WTC11 (cell line): ENCODE measurements around the gene GNB2. TPM values are rescaled to one million over a fixed set of nuclear protein-coding genes. Genes with fewer than 3 reads are reported as not detected.

ENCODE experiments used
- ATAC-seq: fragments of 200-7000 bp; cut with Tn5 transposase; 2 replicates; pipeline ENCODE4 v1.10.0; 2021; ENCODE audit warnings: mild to moderate bottlenecking, moderate library complexity
- CTCF ChIA-PET: fragments of 300-600 bp; sonication (Branson Sonifier 250); formaldehyde crosslinking; loops from one replicate; lab custom pipeline; 2021; ENCODE audit warnings: antibody characterized with exemption; lab: Charles Lee
- POLR2A ChIA-PET: fragments of 350-600 bp; sonication (Branson Sonifier 250); formaldehyde crosslinking; loops from one replicate; lab custom pipeline; 2021; ENCODE audit warnings: antibody characterized with exemption; lab: Charles Lee
- DNase-seq: peaks from one replicate; pipeline ENCODE4 v3.0.0; 2021; ENCODE audit warnings: low spot score
- H3K27ac Mint-ChIP-seq: 2 replicates; pipeline ENCODE4 v1.8.0; 2021; ENCODE audit warnings: mixed read lengths
- H3K27me3 Mint-ChIP-seq: 2 replicates; pipeline ENCODE4 v1.8.0; 2021; ENCODE audit warnings: low read depth, mild to moderate bottlenecking, moderate library complexity, mixed read lengths
- H3K36me3 Mint-ChIP-seq: 2 replicates; pipeline ENCODE4 v1.8.0; 2021; ENCODE audit warnings: mixed read lengths
- H3K4me1 Mint-ChIP-seq: 2 replicates; pipeline ENCODE4 v1.8.0; 2022; ENCODE audit warnings: mixed read lengths
- H3K4me3 Mint-ChIP-seq: 2 replicates; pipeline ENCODE4 v1.8.0; 2021; ENCODE audit warnings: mild to moderate bottlenecking, moderate library complexity, mixed read lengths
- H3K9me3 Mint-ChIP-seq: 2 replicates; pipeline ENCODE4 v1.8.0; 2021; ENCODE audit warnings: mixed read lengths
- ATF1 ChIP-seq: sonication (generic); formaldehyde crosslinking; IDR thresholded peaks from 2 replicates; pipeline ENCODE4 v1.8.1; 2023; ENCODE audit warnings: mild to moderate bottlenecking, moderate library complexity, missing genetic modification reagents
- ATF2 ChIP-seq: sonication (generic); formaldehyde crosslinking; IDR thresholded peaks from 2 replicates; pipeline ENCODE4 v1.8.1; 2022; ENCODE audit warnings: low read depth, missing genetic modification reagents, borderline replicate concordance
- ELF4 ChIP-seq: sonication (generic); formaldehyde crosslinking; IDR thresholded peaks from 2 replicates; pipeline ENCODE4 v1.8.1; 2022; ENCODE audit warnings: low read depth, mild to moderate bottlenecking, moderate library complexity, missing genetic modification reagents
- FOXP1 ChIP-seq: sonication (generic); formaldehyde crosslinking; IDR thresholded peaks from 2 replicates; pipeline ENCODE4 v1.8.0; 2022; ENCODE audit warnings: missing genetic modification reagents, mild to moderate bottlenecking, moderate library complexity, borderline replicate concordance
- HMGA2 ChIP-seq: fragments of 250-450 bp; sonication (Bioruptor Pico); IDR thresholded peaks from 2 replicates; pipeline ENCODE4 v1.4.0; 2021; ENCODE audit warnings: mild to moderate bottlenecking, moderate library complexity
- NR1H2 ChIP-seq: sonication (generic); formaldehyde crosslinking; IDR thresholded peaks from 2 replicates; pipeline ENCODE4 v1.9.0; 2021; ENCODE audit warnings: mild to moderate bottlenecking, moderate library complexity, missing genetic modification reagents
- PRRX2 ChIP-seq: fragments of 250-450 bp; sonication (Bioruptor Pico); IDR thresholded peaks from 2 replicates; pipeline ENCODE4 v1.8.0; 2021; ENCODE audit warnings: mild to moderate bottlenecking
- RORB ChIP-seq: fragments of 250-450 bp; sonication (Bioruptor Pico); IDR thresholded peaks from 2 replicates; pipeline ENCODE4 v1.9.0; 2021; ENCODE audit warnings: mild to moderate bottlenecking
- SMAD4 ChIP-seq: sonication (generic); formaldehyde crosslinking; IDR thresholded peaks from 2 replicates; pipeline ENCODE4 v1.8.0; 2022; ENCODE audit warnings: mild to moderate bottlenecking, missing genetic modification reagents
- STAT6 ChIP-seq: sonication (generic); formaldehyde crosslinking; conservative IDR thresholded peaks from 2 replicates; pipeline ENCODE4 v1.8.1; 2023; ENCODE audit warnings: mild to moderate bottlenecking, low read depth, missing genetic modification reagents, moderate library complexity
- TEAD1 ChIP-seq: sonication (generic); formaldehyde crosslinking; IDR thresholded peaks from 2 replicates; pipeline ENCODE4 v1.8.0; 2022; ENCODE audit warnings: mild to moderate bottlenecking, missing genetic modification reagents
- ZNF138 ChIP-seq: sonication (generic); formaldehyde crosslinking; conservative IDR thresholded peaks from 2 replicates; pipeline ENCODE4 v1.8.1; 2022; ENCODE audit warnings: mild to moderate bottlenecking, moderate library complexity, missing genetic modification reagents
- ZNF317 ChIP-seq: sonication (generic); formaldehyde crosslinking; IDR thresholded peaks from 2 replicates; pipeline ENCODE4 v1.8.1; 2023; ENCODE audit warnings: low read depth, mild to moderate bottlenecking, moderate library complexity, missing genetic modification reagents, borderline replicate concordance
- ZNF396 ChIP-seq: fragments of 250-450 bp; sonication (Bioruptor Pico); IDR thresholded peaks from 2 replicates; pipeline ENCODE4 v1.8.0; 2021; ENCODE audit warnings: mild to moderate bottlenecking, moderate library complexity, borderline replicate concordance
- ZNF671 ChIP-seq: fragments of 250-450 bp; sonication (Bioruptor Pico); IDR thresholded peaks from 2 replicates; pipeline ENCODE4 v1.8.0; 2021; ENCODE audit warnings: mild to moderate bottlenecking
- total RNA-seq: library from RNA; stranded (reverse); gene quantifications from 3 replicates; pipeline ENCODE4 v1.2.3, GENCODE V29; 2021
- TF ChIP-seq, protein P1 (sequence below): sonication (generic); formaldehyde crosslinking; IDR thresholded peaks from 2 replicates; pipeline ENCODE4 v1.8.0; 2022; ENCODE audit warnings: mild to moderate bottlenecking, missing genetic modification reagents
- TF ChIP-seq, protein P2 (sequence below): sonication (generic); formaldehyde crosslinking; IDR thresholded peaks from 2 replicates; pipeline ENCODE4 v1.8.0; 2023; ENCODE audit warnings: missing genetic modification reagents, mild to moderate bottlenecking, borderline replicate concordance

GNB2 gene
- total RNA-seq, 1 experiment from 2014 or later, result 194 TPM

GRCh38 chr7:100726996-100727761, 53.6 kb downstream of the GNB2 start:
- Mint-ChIP-seq H3K27me3 (peaks cover 14% of the 10 kb centered on the region), H3K4me1 (peaks cover 3% of the 10 kb centered on the region; the same call in 1 of the 2 replicates), H3K36me3 (no peaks in the 10 kb centered on the region), H3K27ac (no peak overlapping the region), H3K9me3 (no peaks in the 10 kb centered on the region), H3K4me3 (no peak overlapping the region)
- DNase-seq (no peak), ATAC-seq (no peak)
- CTCF ChIA-PET, result interaction anchor here (0.9 to 4.9 kb wide), 3 partner anchors 22 to 74 kb away, joined by 3 to 119 read pairs (median 3); partner anchors contain the start of gene POP7
- TF ChIP-seq ZNF396 (CRISPR knock-in tag), result no peak
- TF ChIP-seq ATF1 (CRISPR knock-in tag), result no peak
- TF ChIP-seq, protein P1, sequence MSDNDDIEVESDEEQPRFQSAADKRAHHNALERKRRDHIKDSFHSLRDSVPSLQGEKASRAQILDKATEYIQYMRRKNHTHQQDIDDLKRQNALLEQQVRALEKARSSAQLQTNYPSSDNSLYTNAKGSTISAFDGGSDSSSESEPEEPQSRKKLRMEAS (CRISPR knock-in tag), result no peak
- TF ChIP-seq ELF4, result no peak
- no peak for TF ChIP-seq TEAD1 (CRISPR knock-in tag)
- no peak for TF ChIP-seq PRRX2
- no peak for TF ChIP-seq SMAD4 (CRISPR knock-in tag)
- TF ChIP-seq, protein P2, sequence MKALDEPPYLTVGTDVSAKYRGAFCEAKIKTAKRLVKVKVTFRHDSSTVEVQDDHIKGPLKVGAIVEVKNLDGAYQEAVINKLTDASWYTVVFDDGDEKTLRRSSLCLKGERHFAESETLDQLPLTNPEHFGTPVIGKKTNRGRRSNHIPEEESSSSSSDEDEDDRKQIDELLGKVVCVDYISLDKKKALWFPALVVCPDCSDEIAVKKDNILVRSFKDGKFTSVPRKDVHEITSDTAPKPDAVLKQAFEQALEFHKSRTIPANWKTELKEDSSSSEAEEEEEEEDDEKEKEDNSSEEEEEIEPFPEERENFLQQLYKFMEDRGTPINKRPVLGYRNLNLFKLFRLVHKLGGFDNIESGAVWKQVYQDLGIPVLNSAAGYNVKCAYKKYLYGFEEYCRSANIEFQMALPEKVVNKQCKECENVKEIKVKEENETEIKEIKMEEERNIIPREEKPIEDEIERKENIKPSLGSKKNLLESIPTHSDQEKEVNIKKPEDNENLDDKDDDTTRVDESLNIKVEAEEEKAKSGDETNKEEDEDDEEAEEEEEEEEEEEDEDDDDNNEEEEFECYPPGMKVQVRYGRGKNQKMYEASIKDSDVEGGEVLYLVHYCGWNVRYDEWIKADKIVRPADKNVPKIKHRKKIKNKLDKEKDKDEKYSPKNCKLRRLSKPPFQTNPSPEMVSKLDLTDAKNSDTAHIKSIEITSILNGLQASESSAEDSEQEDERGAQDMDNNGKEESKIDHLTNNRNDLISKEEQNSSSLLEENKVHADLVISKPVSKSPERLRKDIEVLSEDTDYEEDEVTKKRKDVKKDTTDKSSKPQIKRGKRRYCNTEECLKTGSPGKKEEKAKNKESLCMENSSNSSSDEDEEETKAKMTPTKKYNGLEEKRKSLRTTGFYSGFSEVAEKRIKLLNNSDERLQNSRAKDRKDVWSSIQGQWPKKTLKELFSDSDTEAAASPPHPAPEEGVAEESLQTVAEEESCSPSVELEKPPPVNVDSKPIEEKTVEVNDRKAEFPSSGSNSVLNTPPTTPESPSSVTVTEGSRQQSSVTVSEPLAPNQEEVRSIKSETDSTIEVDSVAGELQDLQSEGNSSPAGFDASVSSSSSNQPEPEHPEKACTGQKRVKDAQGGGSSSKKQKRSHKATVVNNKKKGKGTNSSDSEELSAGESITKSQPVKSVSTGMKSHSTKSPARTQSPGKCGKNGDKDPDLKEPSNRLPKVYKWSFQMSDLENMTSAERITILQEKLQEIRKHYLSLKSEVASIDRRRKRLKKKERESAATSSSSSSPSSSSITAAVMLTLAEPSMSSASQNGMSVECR (CRISPR knock-in tag), result no peak
- no peak for TF ChIP-seq ZNF138 (CRISPR knock-in tag)
- POLR2A ChIA-PET, result no interaction called here

DNA sequence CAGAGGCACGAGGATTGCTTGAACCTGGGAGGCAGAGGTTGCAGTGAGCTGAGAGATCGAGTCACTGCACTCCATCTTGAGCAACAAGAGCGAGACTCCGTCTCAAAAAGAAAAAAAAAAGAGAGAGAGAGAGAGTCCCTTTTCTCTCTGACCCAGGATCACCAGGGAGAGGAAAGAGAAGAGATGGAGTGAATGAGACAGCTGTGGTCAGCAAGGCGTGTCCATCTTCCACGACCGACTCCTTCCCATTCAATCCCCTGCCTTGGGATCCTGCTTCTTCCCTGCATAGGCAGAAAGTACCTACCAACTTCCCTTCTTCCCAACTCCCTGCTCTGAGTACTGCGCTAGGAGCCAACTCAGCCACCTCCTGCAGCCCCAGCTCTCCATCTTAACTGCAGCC, 54.7 kb downstream of the GNB2 start:
- peaks cover 4% of the 10 kb centered on the region for H3K27me3 Mint-ChIP-seq
- peaks cover 3% of the 10 kb centered on the region; the same call in 1 of the 2 replicates for H3K4me1 Mint-ChIP-seq
- CTCF ChIA-PET, result interaction anchor here (1.2 to 4.9 kb wide), 2 partner anchors 23 to 73 kb away, joined by 3 to 119 read pairs; partner anchors contain the start of gene POP7
- TF ChIP-seq ZNF671 (CRISPR knock-in tag), result no peak
- no peak for TF ChIP-seq NR1H2 (CRISPR knock-in tag)
- TF ChIP-seq ZNF138 (CRISPR knock-in tag), result no peak
- TF ChIP-seq FOXP1 (CRISPR knock-in tag), result no peak
- no peak for TF ChIP-seq ZNF317 (CRISPR knock-in tag)
- no peak for TF ChIP-seq RORB (CRISPR knock-in tag)
- TF ChIP-seq STAT6 (CRISPR knock-in tag), result no peak
- TF ChIP-seq, protein P2 (CRISPR knock-in tag), result no peak
- no peak for TF ChIP-seq HMGA2
- TF ChIP-seq ATF2 (CRISPR knock-in tag), result no peak
- DNase-seq (no peak), ATAC-seq (no peak)
- no peak overlapping the region for H3K27ac Mint-ChIP-seq
- POLR2A ChIA-PET, result no interaction called here
- no peaks in the 10 kb centered on the region for H3K9me3 Mint-ChIP-seq
- no peaks in the 10 kb centered on the region for H3K36me3 Mint-ChIP-seq
- no peak overlapping the region for H3K4me3 Mint-ChIP-seq
